Amygdala (tissue), 56 donors: ENCODE data around the gene PRTFDC1.
"Not testable (repeated sequence)": the region's sequence is repeated elsewhere in the genome, so short reads cannot be mapped to it uniquely, and the experiment has no call there.

ENCODE experiments used
- DNase-seq, 56 donors: peaks; one replicate each; lab custom pipeline; 2025; lab: John Stamatoyannopoulos, UW

PRTFDC1 gene

GRCh38 chr10:24850727-24851296, 101.6 kb downstream of the PRTFDC1 start:
- no peak for DNase-seq

GRCh38 chr10:24849501-24850299, 102.7 kb downstream of the PRTFDC1 start:
- DNase-seq, result no peak

GRCh38 chr10:24849051-24849450, 103.4 kb downstream of the PRTFDC1 start:
- DNase-seq, result peak in 5 of 56 donors; percentile 12 to 54 (median 20)

DNA sequence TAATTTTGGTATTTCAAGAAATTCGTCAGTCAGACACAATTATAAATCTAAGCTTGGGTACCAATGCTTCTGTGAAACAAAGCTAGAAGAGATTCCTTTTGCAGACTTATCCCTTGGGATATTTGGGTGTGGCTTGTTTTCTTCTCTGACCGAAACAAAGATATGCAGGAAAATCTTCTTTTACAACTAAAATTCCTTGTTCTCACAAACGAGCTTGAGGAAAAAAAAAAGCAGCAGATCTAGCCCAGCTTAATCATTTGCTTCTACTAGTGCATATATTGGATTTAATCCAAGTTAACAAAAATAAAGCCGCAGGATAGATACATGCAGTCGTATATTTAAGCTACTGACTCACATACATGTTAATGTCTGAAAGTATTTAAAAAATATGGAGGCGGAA, 104.2 kb downstream of the PRTFDC1 start:
- no peak for DNase-seq

- no peak for DNase-seq
These were observed 105.0 kb downstream of the PRTFDC1 start for GRCh38 chr10:24847112-24848070.

- DNase-seq, result no peak
These were observed 107.7 kb downstream of the PRTFDC1 start for GRCh38 chr10:24844742-24845141.

- no peak for DNase-seq
These were observed 109.2 kb downstream of the PRTFDC1 start for GRCh38 chr10:24843256-24843655.

DNA sequence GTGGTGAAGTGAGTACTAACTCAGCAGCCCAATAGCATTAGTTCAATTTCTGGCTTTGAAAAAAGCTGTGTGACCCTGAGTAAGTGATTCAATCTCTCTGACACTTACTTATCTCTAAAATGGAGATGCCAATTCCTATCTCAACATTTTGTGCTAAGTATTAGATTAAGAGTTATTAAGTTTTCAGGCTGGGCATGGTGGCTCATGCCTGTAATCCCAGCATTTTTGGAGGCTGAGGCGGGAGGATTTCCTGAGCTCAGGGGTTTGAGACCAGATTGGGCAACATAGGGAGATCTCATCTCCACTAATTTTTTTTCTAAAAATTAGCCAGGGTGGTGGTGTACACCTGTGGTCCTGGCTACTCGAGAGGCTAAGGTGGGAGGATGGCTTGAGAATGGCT, 109.5 kb downstream of the PRTFDC1 start:
- DNase-seq, result no peak

DNA sequence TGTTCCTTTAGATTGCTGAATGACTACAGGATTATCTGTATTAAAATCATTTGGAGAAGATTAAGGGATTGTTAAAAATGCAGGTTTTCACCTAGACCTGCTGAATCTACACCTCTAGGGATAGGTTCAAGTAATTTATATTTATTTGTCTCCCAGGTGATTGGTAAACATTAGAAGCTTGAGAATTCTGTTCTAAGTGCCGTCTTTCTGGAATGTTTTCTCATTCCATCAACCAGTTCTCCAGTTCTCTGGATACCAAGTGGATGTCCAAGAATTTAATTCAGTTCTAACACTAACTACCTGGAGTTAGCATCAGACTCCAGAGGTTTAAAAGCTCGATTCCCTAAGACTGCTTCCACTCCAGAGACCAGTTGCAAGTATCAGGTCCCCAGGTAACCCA, 110.9 kb downstream of the PRTFDC1 start:
- no peak for DNase-seq

DNA sequence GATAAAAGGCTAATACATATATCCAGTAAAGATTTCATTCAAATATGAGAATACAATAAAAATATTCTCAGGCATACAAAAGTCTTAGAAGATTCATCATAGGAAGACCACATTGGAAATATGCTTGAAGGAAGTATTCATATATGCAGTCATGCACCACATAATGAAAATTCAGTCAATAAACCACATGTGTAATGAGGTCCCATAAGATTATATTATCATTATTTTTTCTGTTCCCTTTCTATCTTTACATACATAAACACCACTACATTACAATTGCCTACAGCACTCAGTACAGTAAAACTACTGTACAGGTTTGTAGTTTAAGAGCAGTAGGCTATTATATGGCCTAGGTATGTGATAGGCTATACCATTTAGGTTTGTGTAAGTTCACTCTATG, 111.6 kb downstream of the PRTFDC1 start:
- no peak for DNase-seq

- not testable (repeated sequence) for DNase-seq
These were observed 114.6 kb downstream of the PRTFDC1 start for GRCh38 chr10:24837781-24838180.

DNA sequence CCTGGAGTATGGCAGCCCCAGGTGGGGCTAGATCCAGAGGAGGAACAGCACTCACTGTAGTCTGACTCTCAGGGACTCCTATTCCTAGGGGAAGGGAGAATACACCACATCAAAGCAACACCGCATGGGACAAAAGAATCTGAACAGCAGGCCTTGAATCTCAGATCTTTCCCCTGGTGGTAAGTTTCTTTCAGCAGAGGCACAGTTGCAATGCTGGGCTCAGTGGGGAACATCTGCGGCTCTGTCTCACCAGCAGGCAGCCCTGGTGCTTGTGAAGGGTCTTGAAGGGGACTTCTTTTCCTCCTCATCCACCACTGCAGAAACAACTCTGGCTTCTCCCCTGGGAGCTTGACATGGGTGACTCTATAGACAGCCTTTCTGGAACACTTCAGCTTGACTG, 117.5 kb downstream of the PRTFDC1 start:
- no peak for DNase-seq

DNA sequence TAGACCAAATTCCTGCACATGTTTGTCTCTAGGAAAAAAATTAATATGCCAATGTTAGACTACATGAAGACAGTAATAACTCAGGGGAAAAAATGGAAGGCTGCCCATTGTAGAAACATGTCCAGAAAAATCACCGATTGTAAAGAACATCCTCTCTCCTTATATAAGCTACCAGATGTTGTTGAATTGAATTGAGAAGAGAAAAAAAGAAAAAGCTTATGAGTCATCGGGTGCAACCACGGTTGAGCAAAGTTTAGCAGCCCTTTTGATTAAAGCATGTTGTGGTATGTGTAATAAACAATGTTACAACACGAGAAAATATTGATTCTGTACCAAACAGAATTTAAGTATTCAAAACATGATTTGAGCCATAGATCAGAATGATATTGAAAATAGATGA, 126.4 kb downstream of the PRTFDC1 start:
- no peak for DNase-seq

DNA sequence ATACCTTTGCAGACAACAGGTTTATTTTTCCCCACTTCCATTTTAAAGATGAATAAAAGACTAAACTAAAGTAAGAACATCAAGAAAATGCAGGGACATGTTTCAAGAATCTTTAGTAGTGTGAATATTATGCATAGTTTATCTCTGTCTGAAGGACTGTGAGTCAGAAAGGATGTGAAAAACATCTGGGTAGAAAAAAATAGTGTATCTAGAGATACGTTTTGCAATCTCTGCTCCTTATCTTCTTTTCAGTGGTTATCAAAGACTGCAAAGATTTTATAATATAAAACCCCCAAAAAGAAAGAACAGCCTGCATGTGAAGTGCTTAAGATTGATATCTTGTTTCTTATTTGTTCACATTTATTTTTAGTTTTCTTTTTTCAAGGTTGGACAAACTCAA, 126.9 kb downstream of the PRTFDC1 start:
- DNase-seq, result no peak

- DNase-seq, result no peak
These were observed 127.9 kb downstream of the PRTFDC1 start for GRCh38 chr10:24824536-24824935.

GRCh38 chr10:24824124-24824523, 128.3 kb downstream of the PRTFDC1 start:
- DNase-seq, result no peak

DNA sequence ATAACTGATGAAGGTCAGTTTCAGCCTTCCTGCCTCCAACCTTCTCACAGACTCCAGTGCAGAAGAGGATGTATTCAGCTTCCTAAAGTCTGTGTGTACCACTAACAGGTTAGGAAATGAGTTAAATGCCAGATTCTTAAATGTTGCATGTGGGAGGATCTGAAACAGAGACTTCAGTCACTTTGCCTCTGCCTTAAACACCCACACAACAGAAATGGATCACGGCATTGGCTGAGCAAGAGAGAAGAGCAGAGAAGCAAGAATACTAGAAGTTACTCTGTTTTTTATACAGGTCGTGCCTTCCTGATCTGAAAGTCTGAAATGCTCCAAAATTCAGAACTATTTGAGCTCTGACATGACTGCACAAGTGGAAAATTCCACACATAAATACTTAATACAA, 129.8 kb downstream of the PRTFDC1 start:
- peak in 3 of 56 donors; percentile 8 to 17 (median 10) for DNase-seq

GRCh38 chr10:24821986-24822385, 130.4 kb downstream of the PRTFDC1 start:
- DNase-seq, result no peak

DNA sequence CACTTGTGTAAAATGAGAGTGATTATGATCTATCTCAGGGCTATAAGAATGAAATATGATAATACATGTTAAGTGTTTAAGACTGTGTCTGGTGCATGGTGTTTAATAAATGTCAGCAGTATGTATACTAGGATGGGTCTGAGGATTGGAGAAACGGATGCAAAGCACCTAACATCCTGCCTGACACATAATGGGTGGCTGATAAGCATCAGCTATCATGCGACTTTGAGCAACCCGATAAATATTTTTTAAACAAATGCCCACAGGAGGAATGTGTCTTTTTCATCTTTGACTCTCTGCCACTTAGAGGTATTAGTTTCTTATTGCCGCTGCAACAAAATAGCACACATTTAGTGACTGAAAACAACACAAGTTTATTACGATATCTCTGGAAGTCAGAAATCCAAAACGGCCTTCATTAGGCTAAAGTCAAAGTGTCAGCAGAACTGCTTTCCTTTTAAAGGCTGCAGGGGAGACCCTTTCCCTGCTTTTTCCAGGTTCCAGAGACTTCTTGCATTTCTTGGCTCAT, 135.5 kb downstream of the PRTFDC1 start:
- no peak for DNase-seq

- no peak for DNase-seq
These were observed 137.7 kb downstream of the PRTFDC1 start for GRCh38 chr10:24814568-24815313.
